Osteocyte (in vitro differentiated cells): ENCODE data around the gene RPS6KA1. TPM values are rescaled to one million over a fixed set of nuclear protein-coding genes. Genes with fewer than 3 reads are reported as not detected.

Source experiments
- DNase-seq: peaks from one replicate; pipeline ENCODE4 v3.0.0; 2021; ENCODE audit warnings: mixed read lengths; ENCODE audit not compliant: unreplicated experiment; ENCODE audit errors: extremely low spot score
- H3K27ac Mint-ChIP-seq: one replicate; pipeline ENCODE4 v1.8.0; 2021; ENCODE audit warnings: mild to moderate bottlenecking, mixed read lengths; ENCODE audit not compliant: unreplicated experiment
- H3K27me3 Mint-ChIP-seq: one replicate; pipeline ENCODE4 v1.8.0; 2021; ENCODE audit warnings: mixed read lengths; ENCODE audit not compliant: unreplicated experiment
- H3K36me3 Mint-ChIP-seq: one replicate; pipeline ENCODE4 v1.8.0; 2021; ENCODE audit warnings: mixed read lengths; ENCODE audit not compliant: unreplicated experiment
- H3K4me1 Mint-ChIP-seq: one replicate; pipeline ENCODE4 v1.8.0; 2021; ENCODE audit warnings: mixed read lengths; ENCODE audit not compliant: unreplicated experiment
- H3K4me3 Mint-ChIP-seq: one replicate; pipeline ENCODE4 v1.8.0; 2021; ENCODE audit warnings: mild to moderate bottlenecking, moderate library complexity, mixed read lengths; ENCODE audit not compliant: unreplicated experiment
- H3K9me3 Mint-ChIP-seq: one replicate; pipeline ENCODE4 v1.8.0; 2021; ENCODE audit warnings: mixed read lengths; ENCODE audit not compliant: unreplicated experiment
- total RNA-seq: library from RNA; stranded (reverse); gene quantifications from 2 replicates; pipeline ENCODE4 v1.2.1, GENCODE V29; 2021
- TF ChIP-seq, protein P1 (sequence below): fragments of 200-600 bp; sonication (generic); IDR thresholded peaks from 2 replicates; pipeline ENCODE4 v1.5.0; 2021; ENCODE audit warnings: antibody characterized with exemption, mild to moderate bottlenecking, moderate library complexity

The RPS6KA1 gene
- total RNA-seq, 1 donor from 2014 or later, result 4.4 TPM

DNA sequence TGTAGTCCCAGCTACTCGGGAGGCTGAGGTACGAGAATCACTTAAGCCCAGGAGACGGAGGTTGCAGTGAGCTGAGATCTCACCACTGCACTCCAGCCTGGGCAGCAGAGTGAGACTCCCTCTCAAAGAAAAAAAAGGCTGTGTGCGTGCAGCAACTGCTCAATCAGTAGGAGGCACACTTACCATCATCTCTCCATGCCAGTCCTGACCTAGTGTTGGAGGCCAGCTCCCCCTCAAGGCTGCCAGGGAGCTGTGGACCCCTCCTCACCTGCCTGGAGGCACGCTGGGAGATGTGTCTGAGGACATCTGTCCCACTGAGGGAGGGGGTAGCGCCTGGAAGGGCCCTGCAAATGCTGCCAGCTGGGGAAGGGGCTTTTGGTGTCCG is 11.9 kb downstream of the RPS6KA1 start:
- Mint-ChIP-seq H3K27ac (no peak overlapping the region), H3K27me3 (no peaks in the 10 kb centered on the region), H3K4me1 (peaks cover 6% of the 10 kb centered on the region), H3K4me3 (no peak overlapping the region), H3K9me3 (no peaks in the 10 kb centered on the region), H3K36me3 (no peaks in the 10 kb centered on the region)
- DNase-seq, result no peak
- TF ChIP-seq, protein P1, sequence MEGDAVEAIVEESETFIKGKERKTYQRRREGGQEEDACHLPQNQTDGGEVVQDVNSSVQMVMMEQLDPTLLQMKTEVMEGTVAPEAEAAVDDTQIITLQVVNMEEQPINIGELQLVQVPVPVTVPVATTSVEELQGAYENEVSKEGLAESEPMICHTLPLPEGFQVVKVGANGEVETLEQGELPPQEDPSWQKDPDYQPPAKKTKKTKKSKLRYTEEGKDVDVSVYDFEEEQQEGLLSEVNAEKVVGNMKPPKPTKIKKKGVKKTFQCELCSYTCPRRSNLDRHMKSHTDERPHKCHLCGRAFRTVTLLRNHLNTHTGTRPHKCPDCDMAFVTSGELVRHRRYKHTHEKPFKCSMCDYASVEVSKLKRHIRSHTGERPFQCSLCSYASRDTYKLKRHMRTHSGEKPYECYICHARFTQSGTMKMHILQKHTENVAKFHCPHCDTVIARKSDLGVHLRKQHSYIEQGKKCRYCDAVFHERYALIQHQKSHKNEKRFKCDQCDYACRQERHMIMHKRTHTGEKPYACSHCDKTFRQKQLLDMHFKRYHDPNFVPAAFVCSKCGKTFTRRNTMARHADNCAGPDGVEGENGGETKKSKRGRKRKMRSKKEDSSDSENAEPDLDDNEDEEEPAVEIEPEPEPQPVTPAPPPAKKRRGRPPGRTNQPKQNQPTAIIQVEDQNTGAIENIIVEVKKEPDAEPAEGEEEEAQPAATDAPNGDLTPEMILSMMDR, result no peak

DNA sequence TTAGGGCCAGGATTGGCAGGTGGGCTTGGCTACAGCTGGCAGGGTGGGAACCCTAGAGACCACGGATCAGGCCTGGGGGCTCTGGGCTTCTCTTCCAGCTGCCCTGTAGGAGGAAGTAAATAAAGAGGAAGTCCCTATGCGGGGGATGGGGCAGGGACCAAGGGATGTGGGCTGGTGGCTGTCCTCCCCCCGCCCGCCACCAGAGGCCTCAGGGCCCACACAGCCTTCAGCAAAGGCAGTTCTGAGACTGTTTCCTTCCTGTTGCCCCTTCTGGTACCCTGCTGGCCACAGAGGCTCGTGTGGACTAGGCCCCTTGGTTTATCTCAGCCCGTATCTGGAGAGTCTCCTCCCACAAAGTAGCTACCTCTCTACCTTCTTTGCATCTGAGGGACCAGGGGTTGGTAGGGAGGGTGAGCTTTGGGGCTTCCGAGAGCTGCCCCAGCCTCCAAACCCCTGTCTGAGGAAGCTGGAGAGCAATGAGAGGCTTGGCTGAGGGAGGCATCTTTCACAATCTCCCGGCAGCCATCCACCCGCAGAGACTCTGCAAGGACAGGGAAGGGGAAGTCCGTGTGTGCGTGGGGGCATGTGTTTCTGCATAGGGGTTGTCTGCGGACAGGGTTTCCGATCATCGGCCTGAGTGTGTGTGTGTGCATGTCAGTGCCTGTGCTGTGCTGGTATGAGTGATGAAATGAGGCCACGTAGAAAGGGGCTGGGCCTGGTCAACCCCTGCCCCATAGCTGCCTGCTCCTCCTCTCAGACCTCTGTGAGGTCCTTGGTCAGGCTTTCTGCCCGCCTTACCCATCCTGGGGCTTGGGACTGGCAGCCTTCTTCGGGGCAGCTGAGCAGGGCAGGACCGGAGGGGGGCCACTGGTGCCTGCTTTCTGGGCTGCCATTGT is 12.5 kb downstream of the RPS6KA1 start:
- H3K4me1 Mint-ChIP-seq, result peaks cover 6% of the 10 kb centered on the region
- TF ChIP-seq, protein P1, result peak; percentile 23
- H3K27me3 Mint-ChIP-seq, result no peaks in the 10 kb centered on the region
- DNase-seq, result no peak
- no peaks in the 10 kb centered on the region for H3K9me3 Mint-ChIP-seq
- no peak overlapping the region for H3K27ac Mint-ChIP-seq
- H3K36me3 Mint-ChIP-seq, result no peaks in the 10 kb centered on the region
- no peak overlapping the region for H3K4me3 Mint-ChIP-seq

DNA sequence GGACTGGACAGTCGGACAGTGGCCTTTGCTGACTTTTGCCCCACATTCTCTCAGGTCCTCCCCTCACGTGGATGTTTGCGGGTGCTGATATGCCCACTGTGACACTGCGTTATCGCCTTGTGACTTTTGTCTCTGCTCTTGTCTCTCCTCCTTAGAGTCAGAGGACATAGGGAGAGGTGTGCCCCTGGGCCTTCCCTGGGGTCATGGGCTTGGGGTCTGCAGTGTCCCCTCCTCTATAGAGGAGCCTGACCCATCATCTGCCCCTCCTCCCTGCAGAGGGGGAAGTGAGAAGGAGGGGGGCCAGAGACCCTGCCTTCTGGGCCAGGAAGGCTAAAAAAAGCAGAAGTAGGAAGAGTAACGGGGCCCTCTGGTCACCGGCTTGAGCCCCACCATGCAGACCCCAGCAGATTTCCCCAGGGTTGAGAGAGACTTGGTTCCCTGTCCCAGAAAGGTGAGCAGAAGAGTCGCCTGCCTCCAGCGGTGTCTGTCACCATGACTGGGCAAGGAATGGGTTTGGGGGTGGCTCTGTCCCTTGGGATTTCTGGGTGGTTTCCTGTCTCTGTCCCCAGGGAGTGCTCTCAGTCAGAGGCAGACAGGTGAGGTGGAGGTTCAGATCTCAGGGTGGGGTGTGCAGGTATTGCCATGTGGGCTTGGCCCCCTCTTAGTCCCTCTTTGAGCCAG is 13.3 kb downstream of the RPS6KA1 start:
- H3K27ac Mint-ChIP-seq, result no peak overlapping the region
- H3K4me1 Mint-ChIP-seq, result peaks cover 6% of the 10 kb centered on the region
- H3K4me3 Mint-ChIP-seq, result no peak overlapping the region

DNA sequence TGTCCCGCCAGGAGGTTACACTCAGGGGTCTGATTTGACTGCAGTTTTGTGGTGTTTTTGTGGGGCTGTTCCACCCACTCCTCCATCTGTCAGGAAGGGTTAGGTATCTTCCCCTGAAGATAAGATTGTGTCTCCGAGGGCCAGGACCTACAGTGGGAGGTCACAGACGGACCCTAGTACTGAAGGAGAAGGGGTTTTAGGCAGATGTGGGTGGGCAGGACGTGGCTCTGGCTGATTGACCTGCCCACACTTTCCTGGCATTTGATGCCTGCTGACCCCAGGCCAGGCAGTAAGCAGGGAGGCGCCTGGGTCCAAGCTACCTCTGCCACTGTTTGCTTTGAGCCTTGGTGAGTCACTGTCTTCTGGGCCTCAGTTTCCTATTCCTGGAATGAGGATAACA is 13.9 kb downstream of the RPS6KA1 start:
- H3K27me3 Mint-ChIP-seq, result no peaks in the 10 kb centered on the region
- no peaks in the 10 kb centered on the region for H3K9me3 Mint-ChIP-seq
- TF ChIP-seq, protein P1, result no peak
- no peak for DNase-seq
- H3K4me1 Mint-ChIP-seq, result peaks cover 6% of the 10 kb centered on the region
- H3K27ac Mint-ChIP-seq, result no peak overlapping the region
- H3K36me3 Mint-ChIP-seq, result no peaks in the 10 kb centered on the region
- no peak overlapping the region for H3K4me3 Mint-ChIP-seq

More for the DNA sequence above, 13.3 kb downstream of the RPS6KA1 start:
- H3K36me3 Mint-ChIP-seq, result no peaks in the 10 kb centered on the region
- H3K9me3 Mint-ChIP-seq, result no peaks in the 10 kb centered on the region
- DNase-seq, result no peak
- H3K27me3 Mint-ChIP-seq, result no peaks in the 10 kb centered on the region
- TF ChIP-seq, protein P1, result no peak

DNA sequence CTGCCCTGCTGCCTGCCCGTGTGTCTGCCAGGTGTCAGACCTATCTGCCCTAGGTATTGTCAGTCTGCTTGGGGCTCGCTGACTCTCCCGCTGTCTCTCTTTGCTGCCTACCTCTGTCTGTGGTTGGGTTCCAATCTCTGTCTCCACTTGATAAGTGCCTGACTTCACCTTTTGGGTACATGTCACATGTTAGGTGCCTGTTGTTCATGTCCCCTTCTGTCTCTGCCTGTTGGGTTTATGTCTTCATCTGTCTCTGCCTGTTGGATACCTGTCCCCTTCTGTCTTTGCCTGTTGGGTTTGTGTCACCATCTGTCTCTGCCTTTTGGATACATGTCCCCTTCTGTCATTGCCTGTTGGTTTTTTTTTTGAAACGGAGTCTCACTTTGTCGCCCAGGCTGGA is 14.6 kb downstream of the RPS6KA1 start:
- no peaks in the 10 kb centered on the region for H3K9me3 Mint-ChIP-seq
- H3K27me3 Mint-ChIP-seq, result no peaks in the 10 kb centered on the region
- H3K36me3 Mint-ChIP-seq, result no peaks in the 10 kb centered on the region
- DNase-seq, result no peak
- peaks cover 6% of the 10 kb centered on the region for H3K4me1 Mint-ChIP-seq
- no peak overlapping the region for H3K27ac Mint-ChIP-seq
- TF ChIP-seq, protein P1, result no peak
- H3K4me3 Mint-ChIP-seq, result no peak overlapping the region
